WI38 (cell line): ENCODE data around the gene TRIM47.
A peak's percentile ranks its signal among the peaks of the same experiment; 100 is the strongest.

Source experiments
- H3K4me3 ChIP-seq: 2 replicates; pipeline ENCODE4 v1.5.1; 2011; ENCODE audit warnings: low read depth, mild to moderate bottlenecking, control low read depth, low read length
- CTCF ChIP-seq: IDR thresholded peaks from 2 replicates; pipeline ENCODE4 v1.5.1; 2012; ENCODE audit warnings: low read depth, mild to moderate bottlenecking, control low read depth, low read length

Gene TRIM47

GRCh38 chr17:75876190-75876937 lies 2.0 kb downstream of the TRIM47 start:
- no peak for TF ChIP-seq CTCF
- peak overlapping the region; percentile 57 for H3K4me3 ChIP-seq

GRCh38 chr17:75875940-75876189 lies 2.5 kb downstream of the TRIM47 start:
- H3K4me3 ChIP-seq = no peak overlapping the region
- TF ChIP-seq CTCF = no peak

- H3K4me3 ChIP-seq = no peak overlapping the region
- TF ChIP-seq CTCF = no peak
These were observed 3.0 kb downstream of the TRIM47 start for GRCh38 chr17:75875182-75875939.

- no peak for TF ChIP-seq CTCF
- no peak overlapping the region for H3K4me3 ChIP-seq
These were observed 3.8 kb downstream of the TRIM47 start for GRCh38 chr17:75874323-75875181.

- TF ChIP-seq CTCF = no peak
- no peak overlapping the region for H3K4me3 ChIP-seq
These were observed 4.6 kb downstream of the TRIM47 start for GRCh38 chr17:75873587-75874322.

GRCh38 chr17:75872434-75873351 lies 5.7 kb downstream of the TRIM47 start:
- no peak overlapping the region for H3K4me3 ChIP-seq
- no peak for TF ChIP-seq CTCF

GRCh38 chr17:75870228-75870627 lies 8.2 kb downstream of the TRIM47 start:
- peak overlapping the region; percentile 51 for H3K4me3 ChIP-seq
